Measurements from ENCODE around the gene ROBO1.
"Not testable (repeated sequence)": the region's sequence is repeated elsewhere in the genome, so short reads cannot be mapped to it uniquely, and the experiment has no call there.

Gene ROBO1

GRCh38 chr3:79543218-79543982 lies 224.4 kb downstream of the ROBO1 start:
- DNase-seq, result no peak

- DNase-seq, result no peak
Measured at GRCh38 chr3:79534727-79535126, 233.1 kb downstream of the ROBO1 start.

GRCh38 chr3:79531566-79532295 lies 236.1 kb downstream of the ROBO1 start:
- no peak for DNase-seq

GRCh38 chr3:79521221-79521848 lies 246.5 kb downstream of the ROBO1 start:
- no peak for DNase-seq

GRCh38 chr3:79517766-79518413 lies 249.9 kb downstream of the ROBO1 start:
- DNase-seq, result no peak

GRCh38 chr3:79516795-79517194 lies 251.0 kb downstream of the ROBO1 start:
- DNase-seq, result no peak

- no peak for DNase-seq
Measured at GRCh38 chr3:79515072-79515471, 252.7 kb downstream of the ROBO1 start.

GRCh38 chr3:79514069-79514468 lies 253.7 kb downstream of the ROBO1 start:
- no peak for DNase-seq

GRCh38 chr3:79506751-79507150 lies 261.0 kb downstream of the ROBO1 start:
- no peak for DNase-seq

GRCh38 chr3:79502216-79502681 lies 265.5 kb downstream of the ROBO1 start:
- not testable (repeated sequence) for DNase-seq

- no peak for DNase-seq
Measured at GRCh38 chr3:79497447-79498111, 270.2 kb downstream of the ROBO1 start.

GRCh38 chr3:79491029-79491641 lies 276.7 kb downstream of the ROBO1 start:
- DNase-seq, result no peak

GRCh38 chr3:79490165-79491028 lies 277.4 kb downstream of the ROBO1 start:
- DNase-seq, result no peak

- DNase-seq, result no peak
Measured at GRCh38 chr3:79488407-79488806, 279.4 kb downstream of the ROBO1 start.

- no peak for DNase-seq
Measured at GRCh38 chr3:79480746-79481145, 287.1 kb downstream of the ROBO1 start.

- DNase-seq, result no peak
Measured at GRCh38 chr3:79478620-79479019, 289.2 kb downstream of the ROBO1 start.

- DNase-seq, result no peak
Measured at GRCh38 chr3:79477242-79477641, 290.6 kb downstream of the ROBO1 start.

- DNase-seq, result no peak
Measured at GRCh38 chr3:79473993-79474392, 293.8 kb downstream of the ROBO1 start.

GRCh38 chr3:79467721-79468120 lies 300.1 kb downstream of the ROBO1 start:
- DNase-seq, result no peak

- DNase-seq, result no peak
Measured at GRCh38 chr3:79461129-79461792, 306.5 kb downstream of the ROBO1 start.

- DNase-seq, result no peak
Measured at GRCh38 chr3:79453600-79453999, 314.2 kb downstream of the ROBO1 start.
